Activated naive CD8-positive, alpha-beta T cell (primary cell): Measurements from ENCODE around the gene EFCAB10.
"Not testable (repeated sequence)": the region's sequence is repeated elsewhere in the genome, so short reads cannot be mapped to it uniquely, and the experiment has no call there.

Experiments
- H3K27ac Mint-ChIP-seq: one replicate; pipeline ENCODE4 v1.8.0; 2021; ENCODE audit warnings: mixed read lengths
- H3K27me3 Mint-ChIP-seq: one replicate; pipeline ENCODE4 v1.8.0; 2021; ENCODE audit warnings: mixed read lengths
- H3K36me3 Mint-ChIP-seq: one replicate; pipeline ENCODE4 v1.8.0; 2021; ENCODE audit warnings: mixed read lengths
- H3K4me1 Mint-ChIP-seq: one replicate; pipeline ENCODE4 v1.8.0; 2021; ENCODE audit warnings: low read depth, mixed read lengths
- H3K4me3 Mint-ChIP-seq: one replicate; pipeline ENCODE4 v1.8.0; 2021; ENCODE audit warnings: mild to moderate bottlenecking, mixed read lengths
- H3K9me3 Mint-ChIP-seq: one replicate; pipeline ENCODE4 v1.8.0; 2021; ENCODE audit warnings: low read depth, mixed read lengths

The EFCAB10 gene

GRCh38 chr7:105524840-105525239, 56.5 kb downstream of the EFCAB10 start:
- Mint-ChIP-seq H3K27me3 (no peaks in the 10 kb centered on the region), H3K27ac (no peak overlapping the region), H3K36me3 (peaks cover under 1% of the 10 kb centered on the region), H3K9me3 (no peaks in the 10 kb centered on the region), H3K4me1 (peaks cover 8% of the 10 kb centered on the region), H3K4me3 (no peak overlapping the region)

- H3K4me3 Mint-ChIP-seq, H3K9me3 Mint-ChIP-seq, H3K27me3 Mint-ChIP-seq, H3K27ac Mint-ChIP-seq, H3K36me3 Mint-ChIP-seq: not testable (repeated sequence)
- H3K4me1 Mint-ChIP-seq, result peaks cover 12% of the 10 kb centered on the region
These were observed 56.9 kb downstream of the EFCAB10 start for GRCh38 chr7:105524423-105524822.

GRCh38 chr7:105521717-105522463, 59.4 kb downstream of the EFCAB10 start, which contains the start of gene PUS7:
TSS of gene PUS7 (minus strand) at chr7:105522271. CDS start at chr7:105508512, 13,759 bp downstream.
- peaks cover 18% of the 10 kb centered on the region for H3K4me1 Mint-ChIP-seq
- no peaks in the 10 kb centered on the region for H3K27me3 Mint-ChIP-seq
- peak within 1 kb of the TSS; percentile 97 for H3K4me3 Mint-ChIP-seq
- no peaks in the 10 kb centered on the region for H3K9me3 Mint-ChIP-seq
- peaks cover 5% of the 10 kb centered on the region for H3K36me3 Mint-ChIP-seq
- H3K27ac Mint-ChIP-seq, result peak within 1 kb of the TSS; percentile 98

GRCh38 chr7:105521027-105521716, 60.1 kb downstream of the EFCAB10 start:
- H3K4me1 Mint-ChIP-seq, result peaks cover 18% of the 10 kb centered on the region
- H3K36me3 Mint-ChIP-seq, result peaks cover 5% of the 10 kb centered on the region
- H3K27me3 Mint-ChIP-seq, result no peaks in the 10 kb centered on the region
- peak overlapping the region; percentile 97 for H3K4me3 Mint-ChIP-seq
- peak overlapping the region; percentile 98 for H3K27ac Mint-ChIP-seq
- H3K9me3 Mint-ChIP-seq, result no peaks in the 10 kb centered on the region

DNA sequence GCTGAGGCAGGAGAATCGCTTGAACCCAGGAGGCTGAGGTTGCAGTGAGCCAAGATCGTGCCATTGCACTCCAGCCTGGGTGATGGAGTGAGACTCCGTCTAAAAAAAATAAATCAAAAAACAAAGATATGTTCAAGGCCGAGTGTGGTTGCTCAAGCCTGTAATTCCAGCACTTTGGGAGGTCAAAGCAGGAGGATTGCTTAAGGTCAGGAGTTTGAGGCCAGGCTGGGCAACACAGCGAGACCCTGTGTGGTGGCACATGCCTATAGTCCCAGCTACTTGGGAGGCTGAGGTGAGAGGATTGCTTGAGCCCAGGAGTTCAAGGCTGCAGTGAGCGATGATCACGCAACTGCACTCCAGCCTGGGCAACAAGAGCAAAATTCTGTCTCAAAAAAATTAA, 60.7 kb downstream of the EFCAB10 start:
- H3K27ac Mint-ChIP-seq, H3K27me3 Mint-ChIP-seq, H3K9me3 Mint-ChIP-seq, H3K36me3 Mint-ChIP-seq: not testable (repeated sequence)
- peaks cover 18% of the 10 kb centered on the region for H3K4me1 Mint-ChIP-seq
- peak overlapping the region; percentile 97 for H3K4me3 Mint-ChIP-seq

DNA sequence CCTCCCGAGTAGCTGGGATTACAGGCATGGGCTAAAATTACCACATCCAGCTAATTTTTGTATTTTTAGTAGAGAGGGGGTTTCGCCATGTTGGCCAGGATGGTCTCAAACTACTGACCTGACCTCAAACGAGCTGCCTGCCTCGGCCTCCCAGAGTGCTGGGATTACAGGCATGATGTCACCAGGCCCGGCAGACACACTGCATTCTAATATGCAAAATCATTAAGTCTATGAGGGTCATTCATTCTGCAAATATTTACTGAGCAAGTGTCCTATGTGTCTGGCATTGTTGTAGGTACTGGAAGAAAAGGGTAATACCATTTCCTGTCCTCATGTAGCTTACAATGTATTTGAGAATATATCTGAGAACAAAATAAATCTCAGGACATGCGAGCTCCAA, 61.9 kb downstream of the EFCAB10 start:
- H3K27me3 Mint-ChIP-seq, result no peaks in the 10 kb centered on the region
- H3K9me3 Mint-ChIP-seq, result no peaks in the 10 kb centered on the region
- peaks cover 5% of the 10 kb centered on the region for H3K36me3 Mint-ChIP-seq
- H3K27ac Mint-ChIP-seq, result peak overlapping the region; percentile 16
- peaks cover 26% of the 10 kb centered on the region for H3K4me1 Mint-ChIP-seq
- peak overlapping the region; percentile 72 for H3K4me3 Mint-ChIP-seq

GRCh38 chr7:105515610-105516009, 65.7 kb downstream of the EFCAB10 start:
- H3K9me3 Mint-ChIP-seq, H3K4me3 Mint-ChIP-seq, H3K36me3 Mint-ChIP-seq, H3K27me3 Mint-ChIP-seq, H3K27ac Mint-ChIP-seq: not testable (repeated sequence)
- H3K4me1 Mint-ChIP-seq, result peaks cover 36% of the 10 kb centered on the region
